ENCODE measurements around the gene MUC2. TPM values are rescaled to one million over a fixed set of nuclear protein-coding genes. Genes with fewer than 3 reads are reported as not detected.

MUC2 gene
- total and polyA plus RNA-seq, 10 of the 15 experiments (the other 5 are each of a cell fraction or from before 2014, with no cell fraction given) = 0.23 TPM; not detected in 9

- ChIA-PET RAD21 (ENCODE audit: unreplicated experiment) (no interaction called here), SMC1A (ENCODE audit: uncharacterized antibody, unreplicated experiment) (no interaction called here), POLR2A (no interaction called here), CTCF (no interaction called here)
- Histone ChIP-seq H3K4me1 (ENCODE audit: control insufficient read depth, insufficient read depth, low read length) (no peaks in the 10 kb centered on the region), H3K9ac (ENCODE audit: control insufficient read depth, insufficient read depth, low read length) (no peak overlapping the region), H3K9me3 (replicated peaks; ENCODE audit: control insufficient read depth, insufficient read depth, low read length) (no peaks in the 10 kb centered on the region), H3K4me3 (no peak overlapping the region), H3K27ac (ENCODE audit: control insufficient read depth, insufficient read depth) (no peak overlapping the region), H3K4me2 (ENCODE audit: control insufficient read depth, insufficient read depth) (no peak overlapping the region), H3K36me3 (ENCODE audit: control insufficient read depth in 2 of 2, insufficient read depth in 2 of 2, low read length in 1 of 2) (no peaks in the 10 kb centered on the region), H2AFZ (ENCODE audit: control insufficient read depth, low read depth, low read length) (no peak overlapping the region), H4K20me1 (ENCODE audit: control insufficient read depth, insufficient read depth) (no peaks in the 10 kb centered on the region), H3K27me3 (replicated peaks in 1 of 2; ENCODE audit: control insufficient read depth in 2 of 2, insufficient read depth in 2 of 2, low read length in 1 of 2) (no peaks in the 10 kb centered on the region), H3K79me2 (ENCODE audit: control insufficient read depth, insufficient read depth, low read length) (no peaks in the 10 kb centered on the region)
- BruUV-seq (replicated peaks) = no TSS peak
- no peak for ATAC-seq
- no peak for FAIRE-seq
- 7% methylated on average over 6 of the region's 6 CpGs for WGBS (ENCODE audit: insufficient coverage, insufficient replicate concordance, low lambda C conversion rate, missing lambda C conversion rate)
- no peak for DNase-seq (ENCODE audit: low read depth, low spot score)
- intact Hi-C loops (cut with micrococcal nuclease; ENCODE audit: unreplicated experiment) (loop anchor here (10.0 kb wide), 1 partner anchor 457 kb away; the partner anchor contains the start of gene DUSP8), in situ Hi-C loops (cut with MboI) (no loop called here)
- TF ChIP-seq CHD1 (IDR thresholded peaks at IDR 0.05; ENCODE audit: low read depth, low read length) = no peak
- TF ChIP-seq NFYA (IDR thresholded peaks at IDR 0.05; ENCODE audit: borderline replicate concordance, low read depth, low read length) = no peak
- no peak for TF ChIP-seq USF1 (IDR thresholded peaks at IDR 0.05; ENCODE audit: borderline replicate concordance, extremely low read length, insufficient read depth, low read depth, low read length)
- TF ChIP-seq FOXK2 (IDR thresholded peaks at IDR 0.05) = no peak
- no peak for TF ChIP-seq ETV6 (conservative IDR thresholded peaks at IDR 0.05 in 1 of 2, IDR thresholded peaks at IDR 0.05 in 1 of 2; ENCODE audit: borderline replicate concordance in 1 of 2, low read depth in 1 of 2)
- no peak for TF ChIP-seq DPF2 (IDR thresholded peaks at IDR 0.05)
- no peak for TF ChIP-seq RAD21 (IDR thresholded peaks at IDR 0.05; ENCODE audit: insufficient read depth, low read depth, low read length)
- TF ChIP-seq IKZF2 (IDR thresholded peaks at IDR 0.05) = no peak
- no peak for TF ChIP-seq E2F8 (IDR thresholded peaks at IDR 0.05; ENCODE audit: low read depth, partially characterized antibody)
- TF ChIP-seq CEBPB (IDR thresholded peaks at IDR 0.05; ENCODE audit: borderline replicate concordance in 1 of 2, low read depth in 2 of 2, low read length in 2 of 2) = no peak
- TF ChIP-seq STAT1 (conservative IDR thresholded peaks at IDR 0.05) = no peak
These were observed 43.3 kb downstream of the MUC2 start for GRCh38 chr11:1117992-1118391.
